ENCODE data around the gene LYZL2.
A peak's percentile ranks its signal among the peaks of the same experiment; 100 is the strongest.
"Not testable (repeated sequence)": the region's sequence is repeated elsewhere in the genome, so short reads cannot be mapped to it uniquely, and the experiment has no call there.

The LYZL2 gene

GRCh38 chr10:30600005-30600404 is 29.5 kb downstream of the LYZL2 start:
- no peak overlapping the region for H4K8ac ChIP-seq (ENCODE audit: low read depth, low read length)
- no peak overlapping the region for H2BK12ac ChIP-seq (ENCODE audit: low read length)
- H3K27ac ChIP-seq (replicated peaks; ENCODE audit: low read length): no peak overlapping the region
- peaks cover 5 to 11% of the 10 kb centered on the region in 2 donors for H3K4me1 ChIP-seq (ENCODE audit: control insufficient read depth in 2 of 2, insufficient read depth in 1 of 2, low read depth in 1 of 2, low read length in 2 of 2)
- no peak overlapping the region for H2AFZ ChIP-seq (ENCODE audit: low read length)
- H3K27me3 ChIP-seq (ENCODE audit: control insufficient read depth in 3 of 3, insufficient read depth in 3 of 3, low read depth in 1 of 3, low read length in 3 of 3): no peaks in the 10 kb centered on the region
- H2BK15ac ChIP-seq (ENCODE audit: low read length): no peak overlapping the region
- DNase-seq (ENCODE audit: low spot score): no peak
- H4K91ac ChIP-seq (ENCODE audit: low read depth, low read length, poor library complexity): no peak overlapping the region
- no peak overlapping the region for H3K18ac ChIP-seq (ENCODE audit: low read length)
- no peak overlapping the region for H2BK120ac ChIP-seq (ENCODE audit: low read depth, low read length)
- no peak overlapping the region for H3K9ac ChIP-seq (ENCODE audit: low read depth, low read length, poor library complexity)
- no CpG with 5 or more reads among the region's 2 CpGs for WGBS, 2 donors (ENCODE audit: extremely low coverage in 2 of 2, insufficient read length in 2 of 2, insufficient replicate concordance in 1 of 2)
- peaks cover 0 to 5% of the 10 kb centered on the region in 2 donors for H3K9me3 ChIP-seq (replicated peaks in 1 of 2; ENCODE audit: control insufficient read depth in 2 of 2, insufficient read depth in 1 of 2, low read depth in 1 of 2, low read length in 2 of 2)
- H2BK5ac ChIP-seq (ENCODE audit: low read length): no peak overlapping the region
- no peak overlapping the region for H2AK5ac ChIP-seq (ENCODE audit: low read depth, low read length)
- H3K4me2 ChIP-seq (ENCODE audit: insufficient read depth, low read length, poor library complexity, severe bottlenecking): no peak overlapping the region
- H3K79me1 ChIP-seq (ENCODE audit: low read depth, low read length): no peaks in the 10 kb centered on the region
- H3K4ac ChIP-seq (ENCODE audit: low read length): no peak overlapping the region
- H3K23ac ChIP-seq (ENCODE audit: low read depth, low read length, poor library complexity): no peak overlapping the region
- H3K36me3 ChIP-seq (replicated peaks in 1 of 2; ENCODE audit: control insufficient read depth in 2 of 2, insufficient read depth in 2 of 2, low read length in 2 of 2): no peaks in the 10 kb centered on the region
- H3K14ac ChIP-seq (ENCODE audit: low read length): no peak overlapping the region
- no peak overlapping the region for H3K4me3 ChIP-seq (ENCODE audit: low read length in 2 of 2)

DNA sequence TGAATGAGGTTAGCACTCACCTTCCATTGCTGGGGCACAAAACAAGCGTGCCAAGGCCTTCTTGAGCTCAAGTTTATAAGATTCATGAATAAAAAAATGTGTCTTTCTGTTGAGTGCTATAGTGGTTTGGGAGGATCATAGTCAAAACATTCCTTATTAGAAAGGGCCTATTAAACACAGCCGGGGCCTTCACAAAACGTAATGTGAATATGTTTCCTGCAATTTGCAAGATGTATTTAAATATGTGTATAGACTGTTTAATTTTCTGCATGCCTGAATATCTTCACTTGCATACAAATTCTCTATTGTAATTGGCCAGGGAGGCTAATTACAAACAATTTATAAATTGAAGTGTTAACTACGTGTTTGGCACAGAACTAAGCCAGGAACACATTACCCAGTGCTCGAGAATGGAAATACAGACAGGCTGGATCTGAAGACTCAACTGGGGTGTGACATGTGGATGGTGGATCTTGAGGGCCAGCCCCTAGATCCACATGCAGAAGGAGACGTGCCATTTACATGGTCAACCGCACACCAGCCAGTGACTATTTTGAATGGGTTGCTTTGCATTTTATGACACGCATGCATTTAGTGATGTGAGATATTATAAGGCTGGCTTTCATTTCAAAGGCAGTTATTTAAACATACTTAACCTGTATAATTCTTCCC is 31.3 kb downstream of the LYZL2 start:
- no peak overlapping the region for H2AFZ ChIP-seq (ENCODE audit: low read length)
- no peak overlapping the region for H3K27ac ChIP-seq (replicated peaks; ENCODE audit: low read length)
- WGBS, 2 donors (ENCODE audit: extremely low coverage in 2 of 2, insufficient read length in 2 of 2, insufficient replicate concordance in 1 of 2): no CpG with 5 or more reads among the region's 8 CpGs

GRCh38 chr10:30597433-30597824 is 32.1 kb downstream of the LYZL2 start:
- H2BK5ac ChIP-seq (ENCODE audit: low read length); H3K23ac ChIP-seq (ENCODE audit: low read depth, low read length, poor library complexity); H2BK120ac ChIP-seq (ENCODE audit: low read depth, low read length); H4K8ac ChIP-seq (ENCODE audit: low read depth, low read length); H3K4me3 ChIP-seq (ENCODE audit: low read length in 2 of 2); H3K27ac ChIP-seq (replicated peaks; ENCODE audit: low read length); H2BK15ac ChIP-seq (ENCODE audit: low read length); H2AK5ac ChIP-seq (ENCODE audit: low read depth, low read length); H3K27me3 ChIP-seq (ENCODE audit: control insufficient read depth in 3 of 3, insufficient read depth in 3 of 3, low read depth in 1 of 3, low read length in 3 of 3); H3K4me2 ChIP-seq (ENCODE audit: insufficient read depth, low read length, poor library complexity, severe bottlenecking); H4K91ac ChIP-seq (ENCODE audit: low read depth, low read length, poor library complexity); H3K14ac ChIP-seq (ENCODE audit: low read length); H3K79me1 ChIP-seq (ENCODE audit: low read depth, low read length); H3K36me3 ChIP-seq (replicated peaks in 1 of 2; ENCODE audit: control insufficient read depth in 2 of 2, insufficient read depth in 2 of 2, low read length in 2 of 2); H3K9me3 ChIP-seq (replicated peaks in 1 of 2; ENCODE audit: control insufficient read depth in 2 of 2, insufficient read depth in 1 of 2, low read depth in 1 of 2, low read length in 2 of 2); H3K18ac ChIP-seq (ENCODE audit: low read length); H2BK12ac ChIP-seq (ENCODE audit: low read length); DNase-seq (ENCODE audit: low spot score); H3K9ac ChIP-seq (ENCODE audit: low read depth, low read length, poor library complexity); H3K4ac ChIP-seq (ENCODE audit: low read length): not testable (repeated sequence)
- H2AFZ ChIP-seq (ENCODE audit: low read length): peak overlapping the region; percentile 24
- peaks cover 3 to 11% of the 10 kb centered on the region in 2 donors for H3K4me1 ChIP-seq (ENCODE audit: control insufficient read depth in 2 of 2, insufficient read depth in 1 of 2, low read depth in 1 of 2, low read length in 2 of 2)
- no CpG with 5 or more reads among the region's 7 CpGs for WGBS, 2 donors (ENCODE audit: extremely low coverage in 2 of 2, insufficient read length in 2 of 2, insufficient replicate concordance in 1 of 2)

More for the DNA sequence above, 31.3 kb downstream of the LYZL2 start:
- Histone ChIP-seq H3K4me3 (ENCODE audit: low read length in 2 of 2) (no peak overlapping the region), H4K8ac (ENCODE audit: low read depth, low read length) (no peak overlapping the region), H4K91ac (ENCODE audit: low read depth, low read length, poor library complexity) (no peak overlapping the region), H2BK15ac (ENCODE audit: low read length) (no peak overlapping the region), H3K4me2 (ENCODE audit: insufficient read depth, low read length, poor library complexity, severe bottlenecking) (no peak overlapping the region), H2BK12ac (ENCODE audit: low read length) (no peak overlapping the region), H3K18ac (ENCODE audit: low read length) (no peak overlapping the region), H3K9ac (ENCODE audit: low read depth, low read length, poor library complexity) (no peak overlapping the region), H3K79me1 (ENCODE audit: low read depth, low read length) (no peaks in the 10 kb centered on the region), H2AK5ac (ENCODE audit: low read depth, low read length) (no peak overlapping the region), H3K4ac (ENCODE audit: low read length) (no peak overlapping the region), H3K4me1 (ENCODE audit: control insufficient read depth in 2 of 2, insufficient read depth in 1 of 2, low read depth in 1 of 2, low read length in 2 of 2) (peaks cover 3 to 10% of the 10 kb centered on the region in 2 donors), H3K27me3 (ENCODE audit: control insufficient read depth in 3 of 3, insufficient read depth in 3 of 3, low read depth in 1 of 3, low read length in 3 of 3) (peaks cover 0 to 7% (median 0%) of the 10 kb centered on the region in 3 experiments), H2BK5ac (ENCODE audit: low read length) (no peak overlapping the region), H3K23ac (ENCODE audit: low read depth, low read length, poor library complexity) (no peak overlapping the region), H3K36me3 (replicated peaks in 1 of 2; ENCODE audit: control insufficient read depth in 2 of 2, insufficient read depth in 2 of 2, low read length in 2 of 2) (no peaks in the 10 kb centered on the region), H3K9me3 (replicated peaks in 1 of 2; ENCODE audit: control insufficient read depth in 2 of 2, insufficient read depth in 1 of 2, low read depth in 1 of 2, low read length in 2 of 2) (no peaks in the 10 kb centered on the region), H2BK120ac (ENCODE audit: low read depth, low read length) (no peak overlapping the region), H3K14ac (ENCODE audit: low read length) (no peak overlapping the region)
- no peak for DNase-seq (ENCODE audit: low spot score)

GRCh38 chr10:30596493-30597432 is 32.8 kb downstream of the LYZL2 start:
- not testable (repeated sequence) for DNase-seq (ENCODE audit: low spot score); H2BK120ac ChIP-seq (ENCODE audit: low read depth, low read length); H3K18ac ChIP-seq (ENCODE audit: low read length); H2BK12ac ChIP-seq (ENCODE audit: low read length); H2AK5ac ChIP-seq (ENCODE audit: low read depth, low read length); H3K9me3 ChIP-seq (replicated peaks in 1 of 2; ENCODE audit: control insufficient read depth in 2 of 2, insufficient read depth in 1 of 2, low read depth in 1 of 2, low read length in 2 of 2); H3K4me2 ChIP-seq (ENCODE audit: insufficient read depth, low read length, poor library complexity, severe bottlenecking); H3K14ac ChIP-seq (ENCODE audit: low read length); H3K23ac ChIP-seq (ENCODE audit: low read depth, low read length, poor library complexity); H2BK5ac ChIP-seq (ENCODE audit: low read length); H3K9ac ChIP-seq (ENCODE audit: low read depth, low read length, poor library complexity); H3K27ac ChIP-seq (replicated peaks; ENCODE audit: low read length); H3K36me3 ChIP-seq (replicated peaks in 1 of 2; ENCODE audit: control insufficient read depth in 2 of 2, insufficient read depth in 2 of 2, low read length in 2 of 2); H4K91ac ChIP-seq (ENCODE audit: low read depth, low read length, poor library complexity); H3K4me3 ChIP-seq (ENCODE audit: low read length in 2 of 2); H2BK15ac ChIP-seq (ENCODE audit: low read length); H3K27me3 ChIP-seq (ENCODE audit: control insufficient read depth in 3 of 3, insufficient read depth in 3 of 3, low read depth in 1 of 3, low read length in 3 of 3); H4K8ac ChIP-seq (ENCODE audit: low read depth, low read length); H3K4ac ChIP-seq (ENCODE audit: low read length); H3K79me1 ChIP-seq (ENCODE audit: low read depth, low read length)
- H2AFZ ChIP-seq (ENCODE audit: low read length): peak overlapping the region; percentile 24
- no CpG with 5 or more reads among the region's 12 CpGs for WGBS, 2 donors (ENCODE audit: extremely low coverage in 2 of 2, insufficient read length in 2 of 2, insufficient replicate concordance in 1 of 2)
- H3K4me1 ChIP-seq (ENCODE audit: control insufficient read depth in 2 of 2, insufficient read depth in 1 of 2, low read depth in 1 of 2, low read length in 2 of 2): peaks cover 3 to 11% of the 10 kb centered on the region in 2 donors
